ENCODE data around the gene TSPY4.
"Not testable (repeated sequence)": the region's sequence is repeated elsewhere in the genome, so short reads cannot be mapped to it uniquely, and the experiment has no call there.

Gene TSPY4

GRCh38 chrY:9337164-9337563 lies at the start of gene TSPY4:
Gene TSPY4 (plus strand): TSS chrY:9337464. CDS start chrY:9337510, 46 bp downstream.
- ATAC-seq (replicated peaks); H3K27ac Mint-ChIP-seq; H3K4me3 Mint-ChIP-seq; H3K9me3 Mint-ChIP-seq; H3K4me1 Mint-ChIP-seq; H3K36me3 Mint-ChIP-seq; H3K27me3 Mint-ChIP-seq; DNase-seq: not testable (repeated sequence)

GRCh38 chrY:9320996-9321395 lies 16.3 kb upstream of the TSPY4 start:
- Mint-ChIP-seq H3K9me3 (peaks cover 0 to 3% of the 10 kb centered on the region in 2 donors), H3K36me3 (no peaks in the 10 kb centered on the region), H3K4me1 (no peaks in the 10 kb centered on the region), H3K4me3 (no peak overlapping the region), H3K27me3 (no peaks in the 10 kb centered on the region), H3K27ac (no peak overlapping the region)
- ATAC-seq (replicated peaks) (no peak), DNase-seq (no peak)

GRCh38 chrY:9357497-9357896 lies 20.2 kb downstream of the TSPY4 start, which contains the start of gene TSPY8:
Gene TSPY8 (plus strand): TSS chrY:9357797. CDS start chrY:9357843, 46 bp downstream.
- ATAC-seq (replicated peaks); H3K27ac Mint-ChIP-seq; H3K27me3 Mint-ChIP-seq; DNase-seq; H3K9me3 Mint-ChIP-seq; H3K36me3 Mint-ChIP-seq; H3K4me1 Mint-ChIP-seq; H3K4me3 Mint-ChIP-seq: not testable (repeated sequence)

Measured in stimulated activated naive B cell treated with anti-CD40 and anti-IgM and Interleukin-4, amounts not matched to agents 10 μg/mL and 1 μg/mL and 100 μg/mL, for 72 hours (primary cell).